ENCODE results near the gene IRX1.

GRCh38 chr5:3615217-3615616 is 19.6 kb downstream of the IRX1 start:
- TF ChIP-seq CTCF (conservative IDR thresholded peaks at IDR 0.05; ENCODE audit: low read length) (no peak), EZH2phosphoT487 (IDR thresholded peaks at IDR 0.05; ENCODE audit: borderline replicate concordance) (no peak)

All from Loucy (cell line).